Small intestine (tissue), 7 donors: ENCODE results near the gene ARL3. TPM values are rescaled to one million over a fixed set of nuclear protein-coding genes. Genes with fewer than 3 reads are reported as not detected.
"Not testable (repeated sequence)": the region's sequence is repeated elsewhere in the genome, so short reads cannot be mapped to it uniquely, and the experiment has no call there.

Experiments
- DNase-seq, 2 donors: peaks; one replicate each; pipeline versions ENCODE4 v3.0.0 to v3.0.0-alpha.2; 2013
- FAIRE-seq: peaks from 2 replicates; lab custom pipeline; 2012; peaks lifted over from hg19 to GRCh38; lab: Jason Lieb, UNC
- H3K27ac ChIP-seq, 3 donors: one replicate each; pipeline ENCODE4 v1.5.1; 2013; ENCODE audit warnings: low read length in 2 of 3, mild to moderate bottlenecking in 2 of 3, control low read depth in 1 of 3, inconsistent platforms in 1 of 3, low read depth in 1 of 3, moderate library complexity in 1 of 3
- H3K27me3 ChIP-seq, 3 donors: one replicate each; pipeline ENCODE4 v1.6.1; 2013; ENCODE audit warnings: low read length in 3 of 3, inconsistent platforms in 1 of 3; ENCODE audit not compliant: control insufficient read depth in 3 of 3, insufficient read depth in 3 of 3
- H3K36me3 ChIP-seq, 3 donors: one replicate each; pipeline ENCODE4 v1.6.1; 2013; ENCODE audit warnings: low read length in 3 of 3, inconsistent platforms in 1 of 3, low read depth in 1 of 3, mild to moderate bottlenecking in 1 of 3, moderate library complexity in 1 of 3; ENCODE audit not compliant: control insufficient read depth in 3 of 3, insufficient read depth in 2 of 3
- H3K4me1 ChIP-seq, 3 donors: one replicate each; pipeline ENCODE4 v1.6.1; 2013; ENCODE audit warnings: low read length in 2 of 3, inconsistent platforms in 1 of 3, low read depth in 1 of 3, mild to moderate bottlenecking in 1 of 3, moderate library complexity in 1 of 3; ENCODE audit not compliant: control insufficient read depth in 3 of 3, insufficient read depth in 2 of 3
- H3K4me3 ChIP-seq, 3 donors: one replicate each; pipeline ENCODE4 v1.5.1; 2013; ENCODE audit warnings: low read length in 3 of 3, control low read depth in 1 of 3, inconsistent platforms in 1 of 3, low read depth in 1 of 3, mild to moderate bottlenecking in 1 of 3, moderate library complexity in 1 of 3
- H3K9me3 ChIP-seq, 2 donors: one replicate each; pipeline ENCODE4 v1.6.1; 2013; ENCODE audit warnings: low read depth in 1 of 2, low read length in 1 of 2; ENCODE audit not compliant: control insufficient read depth in 2 of 2, insufficient read depth in 1 of 2
- WGBS, 3 donors: extraction: QIAGEN DNeasy Blood & Tissue Kit; methylation state at CpG; one replicate each; pipeline ENCODE4 v1.1.7; 2013; 5-methylcytosine and 5-hydroxymethylcytosine counted together
- polyA plus RNA-seq, 4 donors: library from polyadenylated mRNA; stranded (reverse) in 3 of 4; unstranded in 1 of 4; fragments of 200-250 nt in 3 of 4; fragments of 120-200 nt in 1 of 4; gene quantifications; one replicate each; pipeline versions ENCODE4 v1.2.1 to v1.2.3, GENCODE V29; 2013
- donor health status: healthy with polysubstance abuse.
- donor health status: control.
- donor health status: control.
- donor health status: Bipolar disorder and iron deficiency.
- donor health status: healthy.

The ARL3 gene
- polyA plus RNA-seq, 4 donors = 3.4 to 8.3 (median 5.6) TPM

DNA sequence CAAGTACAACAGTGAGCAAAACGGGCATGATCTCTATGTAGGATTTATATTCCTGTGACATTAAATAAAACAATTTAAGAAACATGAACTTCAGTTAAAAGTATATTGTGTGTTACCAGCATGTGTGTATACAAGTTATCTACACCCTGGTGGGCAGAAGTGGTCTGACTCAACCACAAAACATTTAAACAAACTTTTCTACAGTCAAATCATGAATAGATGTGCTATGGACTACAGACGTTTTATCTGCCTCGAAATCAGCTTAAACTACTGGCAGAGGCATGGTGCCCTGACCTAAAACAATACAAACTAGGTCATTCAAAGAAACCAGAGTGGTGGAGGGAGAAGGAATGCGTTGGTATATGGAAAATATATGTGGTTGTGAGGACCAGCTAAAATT lies 3.6 kb downstream of the ARL3 start:
- 48 to 66% (median 57%) methylated on average over 4 of the region's 4 CpGs for WGBS, 3 donors
- Histone ChIP-seq H3K4me3 (no peak overlapping the region), H3K36me3 (no peaks in the 10 kb centered on the region), H3K4me1 (peaks cover 0 to 8% (median 0%) of the 10 kb centered on the region in 3 donors), H3K27ac (no peak overlapping the region), H3K9me3 (no peaks in the 10 kb centered on the region), H3K27me3 (no peaks in the 10 kb centered on the region)
- FAIRE-seq (no peak), DNase-seq (no peak)

DNA sequence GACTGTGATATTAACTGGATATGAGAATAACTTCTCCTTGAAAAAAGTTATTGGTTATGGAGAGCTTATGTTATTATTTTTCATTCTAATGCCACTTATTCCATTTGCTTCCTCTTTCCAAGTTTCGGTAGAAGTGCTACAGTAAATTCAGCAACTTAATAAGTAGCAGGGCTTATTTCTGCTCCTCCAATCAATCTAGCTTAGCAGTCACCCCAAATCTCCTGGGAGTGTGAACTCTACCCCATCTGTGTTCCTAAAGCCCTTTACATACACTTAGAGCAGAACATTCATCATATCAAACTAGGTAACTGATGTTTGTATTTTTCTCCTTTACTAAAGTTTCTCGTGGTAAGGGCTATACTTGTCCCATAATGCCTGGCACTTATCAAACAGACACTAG lies 8.7 kb downstream of the ARL3 start:
- Histone ChIP-seq H3K27me3 (no peaks in the 10 kb centered on the region), H3K27ac (no peak overlapping the region), H3K4me3 (no peak overlapping the region), H3K4me1 (no peaks in the 10 kb centered on the region), H3K9me3 (no peaks in the 10 kb centered on the region), H3K36me3 (peaks cover 0 to 5% (median 0%) of the 10 kb centered on the region in 3 donors)
- DNase-seq (no peak), FAIRE-seq (no peak)
- WGBS, 3 donors = 55 to 60% (median 59%) methylated on average over 2 of the region's 2 CpGs

DNA sequence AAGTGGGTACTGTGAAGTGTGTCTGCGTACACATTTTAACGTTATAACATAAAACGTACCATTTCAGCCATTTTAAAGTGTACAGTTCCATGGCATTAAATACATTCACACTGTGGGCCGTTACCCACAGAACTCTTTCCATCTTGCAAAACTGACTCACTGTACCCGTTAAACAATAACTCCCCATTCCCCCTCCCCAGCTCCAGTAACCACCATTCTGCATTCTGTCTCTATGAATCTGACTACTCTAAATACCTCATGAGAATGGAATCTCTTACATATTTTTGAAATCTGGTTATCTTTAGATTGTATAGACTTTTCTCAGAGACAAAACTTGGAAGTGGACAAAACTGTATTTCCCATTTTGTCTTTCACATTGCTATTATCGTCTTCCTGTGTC lies 9.3 kb downstream of the ARL3 start:
- 80 to 89% (median 84%) methylated on average over 6 of the region's 6 CpGs for WGBS, 3 donors
- no peak overlapping the region for H3K4me3 ChIP-seq
- no peak for FAIRE-seq
- DNase-seq = no peak
- H3K27me3 ChIP-seq = no peaks in the 10 kb centered on the region
- peaks cover 0 to 5% (median 0%) of the 10 kb centered on the region in 3 donors for H3K36me3 ChIP-seq
- no peak overlapping the region for H3K27ac ChIP-seq
- H3K9me3 ChIP-seq = no peaks in the 10 kb centered on the region
- no peaks in the 10 kb centered on the region for H3K4me1 ChIP-seq

DNA sequence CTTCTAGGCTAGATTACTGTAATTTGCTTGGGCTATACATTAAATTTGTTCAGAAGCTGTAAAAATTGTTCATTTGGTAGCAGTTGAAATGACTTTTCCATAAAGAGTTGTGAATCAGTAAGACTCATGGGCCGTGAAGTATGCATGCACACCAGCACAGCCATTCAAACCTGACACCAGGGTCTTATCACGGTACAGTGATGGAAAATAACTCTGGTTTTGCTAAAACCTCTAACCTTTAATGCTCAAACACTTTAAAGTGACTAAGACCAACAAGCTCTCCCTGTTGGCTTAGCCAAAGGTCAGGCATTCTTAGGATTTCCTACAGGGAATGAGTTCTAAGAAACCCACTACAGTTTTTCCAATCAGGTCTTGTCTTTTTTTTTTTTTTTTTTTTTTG lies 11.5 kb downstream of the ARL3 start:
- FAIRE-seq (no peak), DNase-seq (no peak)
- H3K4me3 ChIP-seq = no peak overlapping the region
- no peaks in the 10 kb centered on the region for H3K27me3 ChIP-seq
- no peak overlapping the region for H3K27ac ChIP-seq
- WGBS, 3 donors = 82 to 92% (median 86%) methylated on average over 2 of the region's 2 CpGs
- no peaks in the 10 kb centered on the region for H3K4me1 ChIP-seq
- H3K36me3 ChIP-seq = peaks cover 0 to 7% (median 0%) of the 10 kb centered on the region in 3 donors
- no peaks in the 10 kb centered on the region for H3K9me3 ChIP-seq

DNA sequence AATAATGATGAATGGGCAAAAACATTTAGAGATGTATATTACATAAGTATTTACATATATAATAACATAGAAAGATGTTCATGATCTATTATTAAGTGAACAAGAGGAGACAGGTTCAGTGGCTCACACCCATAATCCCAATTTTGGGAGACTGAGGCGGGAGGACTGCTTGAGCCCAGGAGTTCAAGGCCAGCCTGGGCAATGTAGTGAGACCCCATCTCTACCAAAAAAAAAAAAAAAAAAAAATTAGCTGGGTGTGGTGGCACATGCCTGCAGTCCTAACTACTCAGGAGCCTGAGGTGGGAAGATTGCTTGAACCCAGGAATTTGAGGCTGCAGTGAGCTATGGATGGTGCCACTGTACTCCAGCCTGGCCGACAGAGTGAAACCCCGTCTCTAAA lies 12.4 kb downstream of the ARL3 start:
- Histone ChIP-seq H3K36me3 (peaks cover 0 to 7% (median 0%) of the 10 kb centered on the region in 3 donors), H3K4me1 (no peaks in the 10 kb centered on the region), H3K27ac (no peak overlapping the region), H3K9me3 (no peaks in the 10 kb centered on the region), H3K4me3 (no peak overlapping the region), H3K27me3 (no peaks in the 10 kb centered on the region)
- DNase-seq (no peak), FAIRE-seq (no peak)
- WGBS, 3 donors = 95 to 99% (median 99%) methylated on average over 3 of the region's 3 CpGs

DNA sequence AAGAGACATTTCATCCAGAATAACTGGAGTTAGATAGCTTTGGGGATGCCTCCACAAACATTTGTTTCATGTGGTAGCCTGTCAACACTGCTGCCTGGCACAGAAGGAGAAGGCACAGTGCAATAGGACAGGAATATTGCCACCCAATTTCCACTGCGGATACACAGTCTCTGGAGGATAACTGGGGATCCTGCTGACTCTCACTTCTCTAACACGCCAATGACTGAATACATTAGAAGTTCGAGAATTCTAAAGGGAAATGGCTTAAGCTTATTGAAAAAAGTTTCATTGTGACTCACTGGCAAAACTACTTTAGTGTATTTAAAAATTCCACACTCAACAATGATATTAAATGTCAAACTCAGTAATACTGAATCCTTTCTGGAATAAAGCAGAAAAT lies 12.9 kb downstream of the ARL3 start:
- DNase-seq (no peak), FAIRE-seq (no peak)
- H3K36me3 ChIP-seq = peaks cover 0 to 11% (median 0%) of the 10 kb centered on the region in 3 donors
- peaks cover 0 to 2% of the 10 kb centered on the region in 2 donors for H3K9me3 ChIP-seq
- no peaks in the 10 kb centered on the region for H3K27me3 ChIP-seq
- H3K27ac ChIP-seq = no peak overlapping the region
- 74 to 90% (median 83%) methylated on average over 3 of the region's 3 CpGs for WGBS, 3 donors
- no peak overlapping the region for H3K4me3 ChIP-seq
- H3K4me1 ChIP-seq = no peaks in the 10 kb centered on the region

DNA sequence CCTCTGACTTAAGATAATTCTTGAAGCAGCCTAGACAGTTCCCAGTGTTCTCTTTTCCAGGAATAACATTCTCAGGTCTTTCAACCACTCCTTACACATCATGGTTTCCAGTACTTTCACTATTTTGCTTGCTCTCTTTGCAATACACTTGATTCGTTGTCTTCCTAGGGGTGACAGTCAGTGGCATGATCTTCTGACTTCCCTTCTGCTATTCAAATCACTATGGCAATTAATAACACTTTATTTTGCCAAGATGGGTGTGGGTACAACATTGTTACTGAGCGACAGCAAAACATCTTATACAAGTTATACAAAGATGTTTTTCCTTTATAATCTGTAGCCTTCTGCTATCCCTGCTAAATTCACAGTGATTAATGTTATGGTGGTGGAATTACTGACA lies 15.3 kb downstream of the ARL3 start:
- FAIRE-seq (no peak), DNase-seq (no peak)
- H3K27me3 ChIP-seq = no peaks in the 10 kb centered on the region
- peaks cover 0 to 2% of the 10 kb centered on the region in 2 donors for H3K9me3 ChIP-seq
- 85 to 88% (median 88%) methylated on average over 2 of the region's 2 CpGs for WGBS, 3 donors
- no peak overlapping the region for H3K27ac ChIP-seq
- peaks cover 0 to 14% (median 0%) of the 10 kb centered on the region in 3 donors for H3K36me3 ChIP-seq
- no peak overlapping the region for H3K4me3 ChIP-seq
- no peaks in the 10 kb centered on the region for H3K4me1 ChIP-seq

DNA sequence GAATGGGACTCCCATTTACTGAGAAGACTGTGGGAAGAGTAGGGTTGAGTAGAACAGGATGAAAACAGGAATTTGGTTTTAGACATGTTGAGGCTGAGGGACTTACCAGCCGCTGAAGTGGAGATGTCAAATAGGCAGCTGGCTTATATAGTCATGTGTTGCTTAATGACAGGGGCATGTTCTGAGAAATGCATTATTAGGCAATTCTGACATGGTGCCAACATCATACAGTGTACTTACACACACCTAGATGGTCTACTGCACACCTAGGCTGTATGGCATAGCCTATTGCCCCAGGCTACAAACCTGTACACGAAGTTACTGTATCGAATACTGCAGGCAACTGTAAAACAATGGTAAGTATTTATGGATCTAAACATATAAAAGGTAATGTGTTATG lies 17.5 kb downstream of the ARL3 start:
- DNase-seq = no peak
- Histone ChIP-seq H3K4me3 (no peak overlapping the region), H3K27me3 (no peaks in the 10 kb centered on the region), H3K36me3 (peaks cover 0 to 14% (median 0%) of the 10 kb centered on the region in 3 donors), H3K4me1 (no peaks in the 10 kb centered on the region), H3K9me3 (peaks cover 0 to 2% of the 10 kb centered on the region in 2 donors), H3K27ac (no peak overlapping the region)
- 96 to 97% (median 97%) methylated on average over 3 of the region's 3 CpGs for WGBS, 3 donors
- no peak for FAIRE-seq

DNA sequence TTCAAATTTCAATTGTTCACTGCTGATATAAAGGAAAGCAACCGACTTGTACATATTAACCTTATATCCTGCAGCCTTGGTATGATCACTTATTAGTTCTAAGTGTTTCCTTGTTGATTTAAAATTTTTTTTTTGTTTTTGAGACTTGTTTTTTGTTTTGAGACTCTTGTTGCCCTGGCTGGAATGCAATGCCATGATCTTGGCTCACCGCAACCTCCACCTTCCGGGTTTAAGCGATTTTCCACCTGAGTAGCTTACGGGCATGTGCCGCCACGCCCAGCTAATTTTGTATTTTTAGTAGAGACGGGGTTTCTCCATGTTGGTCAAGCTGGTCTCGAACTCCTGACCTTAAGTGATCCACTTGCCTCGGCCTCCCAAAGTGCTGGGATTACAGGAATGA lies 18.8 kb downstream of the ARL3 start:
- not testable (repeated sequence) for DNase-seq, FAIRE-seq, H3K27ac ChIP-seq, H3K9me3 ChIP-seq, H3K27me3 ChIP-seq, H3K4me3 ChIP-seq, H3K4me1 ChIP-seq
- WGBS, 3 donors = 95 to 98% (median 96%) methylated on average over 10 of the region's 10 CpGs
- H3K36me3 ChIP-seq = peaks cover 0 to 12% (median 0%) of the 10 kb centered on the region in 3 donors
